Esophagus muscularis mucosa (tissue), 4 donors: ENCODE measurements around the gene MRLN. TPM values are rescaled to one million over a fixed set of nuclear protein-coding genes. Genes with fewer than 3 reads are reported as not detected.
"Not testable (repeated sequence)": the region's sequence is repeated elsewhere in the genome, so short reads cannot be mapped to it uniquely, and the experiment has no call there.

Source experiments
- DNase-seq: peaks from one replicate; pipeline ENCODE4 v3.0.0-alpha.2; 2017; ENCODE audit errors: extremely low spot score
- H3K27ac ChIP-seq, 4 donors: fragments of 200-600 bp; sonication (generic); replicated peaks in 1 of 4; 1 replicate in 3 of 4; 2 replicates in 1 of 4; pipeline ENCODE4 v1.5.1; 2016 to 2019; ENCODE audit warnings: mild to moderate bottlenecking in 1 of 4
- H3K27me3 ChIP-seq, 4 donors: fragments of 200-600 bp; sonication (generic); one replicate each; pipeline versions ENCODE4 v1.5.1 to v1.6.0; 2016 to 2019
- H3K36me3 ChIP-seq, 4 donors: fragments of 200-600 bp; sonication (generic); one replicate each; pipeline ENCODE4 v1.5.1; 2016 to 2019
- H3K4me1 ChIP-seq, 4 donors: fragments of 200-600 bp; sonication (generic); one replicate each; pipeline ENCODE4 v1.5.1; 2016 to 2019
- H3K4me3 ChIP-seq, 4 donors: fragments of 200-600 bp; sonication (generic); 1 replicate in 2 of 4; 2 replicates in 2 of 4; pipeline ENCODE4 v1.5.1; 2016 to 2019; ENCODE audit warnings: mild to moderate bottlenecking in 4 of 4, moderate library complexity in 1 of 4
- H3K9me3 ChIP-seq, 4 donors: fragments of 200-600 bp; sonication (generic); 1 replicate in 3 of 4; 2 replicates in 1 of 4; pipeline ENCODE4 v1.5.1; 2016 to 2019
- EP300 ChIP-seq: sonication (generic); formaldehyde crosslinking; IDR thresholded peaks from one replicate; pipeline ENCODE4 v1.6.1; 2017; ENCODE audit warnings: antibody characterized with exemption
- POLR2A ChIP-seq: fragments of 450-650 bp; IDR thresholded peaks from one replicate; pipeline ENCODE4 v1.6.1; 2017; ENCODE audit warnings: antibody characterized with exemption, moderate library complexity, mild to moderate bottlenecking, low read depth
- POLR2AphosphoS5 ChIP-seq, 2 donors: sonication (generic); formaldehyde crosslinking; IDR thresholded peaks; one replicate each; pipeline ENCODE4 v1.6.1; 2017; ENCODE audit warnings: antibody characterized with exemption in 2 of 2
- WGBS: methylation state at CpG from one replicate; pipeline ENCODE4 v1.1.5; 2018; 5-methylcytosine and 5-hydroxymethylcytosine counted together
- intact Hi-C: fragments of 100-400 bp; cut with DNase I; formaldehyde crosslinking; loops from one replicate; pipeline ENCODE4 v1.15.1; 2023
- total RNA-seq, 4 donors: library from RNA; depleted of rRNA; stranded (reverse); fragments of >200 nt; gene quantifications; one replicate each; pipeline versions ENCODE4 v1.1.0 to v1.2.1, GENCODE V29; 2016
- TF ChIP-seq, protein P1 (sequence below), 3 experiments: fragments of 200-600 bp in 2 of 3; fragments of 450-650 bp in 1 of 3; sonication (generic) in 2 of 3; IDR thresholded peaks; one replicate each; pipeline ENCODE4 v1.5.1; 2017 to 2019; ENCODE audit warnings: antibody characterized with exemption in 3 of 3, mild to moderate bottlenecking in 2 of 3, moderate library complexity in 1 of 3

Gene MRLN
- total RNA-seq, 4 donors from 2014 or later = not detected

DNA sequence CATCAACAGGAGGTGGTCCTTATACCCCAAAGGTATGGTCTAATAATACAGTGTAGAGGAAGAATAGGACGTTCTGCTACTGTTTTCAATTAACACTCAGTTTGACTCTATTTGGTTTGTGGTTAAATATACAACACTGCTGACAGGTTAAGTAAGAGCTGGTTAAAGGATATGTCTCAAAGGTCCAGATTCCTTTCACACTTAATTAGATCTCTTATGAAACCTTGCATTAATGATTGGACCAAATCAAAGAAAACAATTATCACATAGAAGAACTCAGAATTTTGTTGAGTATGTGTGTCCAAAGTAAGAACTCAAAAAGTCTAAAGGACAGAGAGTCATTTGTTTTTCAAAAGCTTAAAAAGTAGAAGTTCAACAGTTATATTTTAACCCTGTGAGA lies 18.0 kb downstream of the MRLN start:
- H3K9me3 ChIP-seq = no peaks in the 10 kb centered on the region
- WGBS = 63% methylated on average over 1 of the region's 1 CpG
- intact Hi-C loops = no loop called here

DNA sequence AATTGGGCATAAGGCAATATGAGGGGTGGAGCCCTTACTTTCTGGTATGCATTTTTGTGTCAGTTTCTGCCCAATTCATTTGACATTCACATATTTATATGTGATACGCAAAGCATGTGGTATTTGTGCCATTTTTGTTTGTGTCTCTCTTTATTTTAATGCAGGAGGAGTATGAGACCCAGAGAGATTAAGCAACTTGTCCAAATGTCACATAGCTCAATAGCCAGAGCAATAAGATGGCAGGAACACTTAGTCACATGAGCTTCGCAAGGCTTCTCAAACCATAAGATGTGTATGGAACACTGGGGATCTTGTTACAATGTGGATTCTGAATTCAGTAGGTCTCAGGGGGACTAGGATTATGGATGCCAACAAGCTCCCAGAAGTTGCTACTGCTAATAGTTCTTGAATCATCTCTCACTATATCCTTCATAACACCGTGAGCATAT lies 19.2 kb downstream of the MRLN start:
- Histone ChIP-seq H3K27ac (no peak overlapping the region), H3K9me3 (no peaks in the 10 kb centered on the region), H3K4me1 (no peaks in the 10 kb centered on the region), H3K4me3 (no peak overlapping the region), H3K36me3 (no peaks in the 10 kb centered on the region), H3K27me3 (no peaks in the 10 kb centered on the region)
- intact Hi-C loops = no loop called here
- no peak for DNase-seq
- TF ChIP-seq EP300 (no peak), POLR2AphosphoS5 (IDR thresholded peaks at IDR 0.05) (no peak), POLR2A (no peak)
- TF ChIP-seq, protein P1, sequence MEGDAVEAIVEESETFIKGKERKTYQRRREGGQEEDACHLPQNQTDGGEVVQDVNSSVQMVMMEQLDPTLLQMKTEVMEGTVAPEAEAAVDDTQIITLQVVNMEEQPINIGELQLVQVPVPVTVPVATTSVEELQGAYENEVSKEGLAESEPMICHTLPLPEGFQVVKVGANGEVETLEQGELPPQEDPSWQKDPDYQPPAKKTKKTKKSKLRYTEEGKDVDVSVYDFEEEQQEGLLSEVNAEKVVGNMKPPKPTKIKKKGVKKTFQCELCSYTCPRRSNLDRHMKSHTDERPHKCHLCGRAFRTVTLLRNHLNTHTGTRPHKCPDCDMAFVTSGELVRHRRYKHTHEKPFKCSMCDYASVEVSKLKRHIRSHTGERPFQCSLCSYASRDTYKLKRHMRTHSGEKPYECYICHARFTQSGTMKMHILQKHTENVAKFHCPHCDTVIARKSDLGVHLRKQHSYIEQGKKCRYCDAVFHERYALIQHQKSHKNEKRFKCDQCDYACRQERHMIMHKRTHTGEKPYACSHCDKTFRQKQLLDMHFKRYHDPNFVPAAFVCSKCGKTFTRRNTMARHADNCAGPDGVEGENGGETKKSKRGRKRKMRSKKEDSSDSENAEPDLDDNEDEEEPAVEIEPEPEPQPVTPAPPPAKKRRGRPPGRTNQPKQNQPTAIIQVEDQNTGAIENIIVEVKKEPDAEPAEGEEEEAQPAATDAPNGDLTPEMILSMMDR (IDR thresholded peaks at IDR 0.05) = no peak
- WGBS = 64% methylated on average over 3 of the region's 3 CpGs

More for the DNA sequence above, 18.0 kb downstream of the MRLN start:
- TF ChIP-seq POLR2A = no peak
- TF ChIP-seq EP300 = no peak
- TF ChIP-seq, protein P1 (IDR thresholded peaks at IDR 0.05) = no peak
- no peak for TF ChIP-seq POLR2AphosphoS5 (IDR thresholded peaks at IDR 0.05)
- DNase-seq = no peak
- no peaks in the 10 kb centered on the region for H3K4me1 ChIP-seq
- no peaks in the 10 kb centered on the region for H3K27me3 ChIP-seq
- no peaks in the 10 kb centered on the region for H3K36me3 ChIP-seq
- H3K27ac ChIP-seq = no peak overlapping the region
- H3K4me3 ChIP-seq = no peak overlapping the region

DNA sequence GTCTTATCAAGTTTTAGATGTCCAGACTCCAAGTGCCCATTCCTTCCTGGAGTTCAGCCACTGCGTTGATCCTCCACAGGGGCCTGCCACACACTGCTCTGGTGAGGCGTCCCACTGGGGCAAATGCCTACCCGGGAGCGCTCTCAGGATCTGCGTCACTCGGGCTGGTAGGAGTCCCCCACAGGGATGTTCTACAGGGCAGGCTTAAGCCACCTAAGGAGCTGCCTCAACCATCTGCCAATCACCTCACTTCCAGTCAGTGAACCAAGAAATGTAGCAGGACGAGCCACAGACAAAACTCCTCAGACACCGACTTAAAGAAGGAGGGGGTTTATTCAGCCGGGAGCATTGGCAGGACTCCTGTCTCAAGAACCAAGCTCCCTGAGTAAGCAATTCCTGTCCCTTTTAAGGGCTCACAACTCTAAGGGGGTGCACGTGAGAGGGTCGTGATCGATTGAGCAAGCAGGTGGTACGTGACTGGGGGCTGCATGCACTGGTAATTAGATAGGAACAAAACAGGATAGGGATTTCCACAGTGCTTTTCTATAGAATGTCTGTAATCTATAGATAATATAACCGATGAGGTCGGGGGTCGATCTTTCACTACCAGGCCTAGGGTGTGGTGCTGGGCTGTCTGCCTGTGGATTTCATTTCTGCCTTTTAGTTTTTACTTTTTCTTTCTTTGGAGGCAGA lies 19.8 kb downstream of the MRLN start:
- DNase-seq, H3K27ac ChIP-seq, H3K4me3 ChIP-seq, intact Hi-C loops, H3K9me3 ChIP-seq, H3K36me3 ChIP-seq, H3K4me1 ChIP-seq, H3K27me3 ChIP-seq: not testable (repeated sequence)
- 97% methylated on average over 15 of the region's 16 CpGs for WGBS

DNA sequence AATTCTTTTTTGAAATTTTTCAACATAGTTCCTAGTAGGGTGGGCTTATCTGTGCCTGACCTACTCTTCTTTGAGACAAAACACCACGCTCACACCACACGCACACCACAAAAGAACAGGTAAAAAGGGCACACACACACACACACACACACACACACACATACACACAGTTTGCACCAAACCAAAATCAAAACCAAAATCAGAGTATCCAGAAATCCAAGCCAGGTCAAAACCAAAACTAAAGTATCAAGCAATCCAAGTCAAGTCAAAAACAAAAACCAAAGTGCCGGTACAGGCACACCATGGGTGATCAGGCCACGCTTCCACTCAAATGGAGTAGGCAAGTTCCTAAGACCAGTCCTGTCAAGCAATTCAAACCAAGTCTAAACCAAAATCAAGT lies 20.4 kb downstream of the MRLN start:
- WGBS = 94% methylated on average over 4 of the region's 4 CpGs
- H3K4me1 ChIP-seq, H3K4me3 ChIP-seq, H3K27me3 ChIP-seq, intact Hi-C loops, H3K9me3 ChIP-seq, DNase-seq, H3K27ac ChIP-seq, H3K36me3 ChIP-seq: not testable (repeated sequence)

DNA sequence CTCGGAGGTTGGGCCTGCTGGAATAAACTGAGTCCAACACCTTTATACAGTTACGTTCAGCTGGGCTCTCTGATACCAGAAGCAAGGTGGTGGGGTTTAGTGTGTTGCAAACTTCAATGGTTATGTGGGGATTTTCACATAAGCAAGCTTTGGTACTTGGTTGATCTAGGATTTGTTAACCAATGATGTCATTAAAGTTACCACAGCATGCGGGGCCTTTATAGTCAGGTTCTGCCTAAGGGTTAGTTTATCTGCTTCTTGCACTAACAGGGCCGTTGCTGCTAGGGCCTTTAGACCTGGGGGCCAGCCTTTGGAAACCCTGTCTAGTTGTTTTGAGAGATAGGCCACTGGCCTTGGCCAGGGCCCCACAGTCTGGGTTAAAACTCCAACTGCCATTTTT lies 24.1 kb downstream of the MRLN start:
- intact Hi-C loops, H3K9me3 ChIP-seq, H3K36me3 ChIP-seq, H3K27me3 ChIP-seq, H3K4me1 ChIP-seq, DNase-seq, H3K27ac ChIP-seq, H3K4me3 ChIP-seq: not testable (repeated sequence)
- 92% methylated on average over 4 of the region's 4 CpGs for WGBS

DNA sequence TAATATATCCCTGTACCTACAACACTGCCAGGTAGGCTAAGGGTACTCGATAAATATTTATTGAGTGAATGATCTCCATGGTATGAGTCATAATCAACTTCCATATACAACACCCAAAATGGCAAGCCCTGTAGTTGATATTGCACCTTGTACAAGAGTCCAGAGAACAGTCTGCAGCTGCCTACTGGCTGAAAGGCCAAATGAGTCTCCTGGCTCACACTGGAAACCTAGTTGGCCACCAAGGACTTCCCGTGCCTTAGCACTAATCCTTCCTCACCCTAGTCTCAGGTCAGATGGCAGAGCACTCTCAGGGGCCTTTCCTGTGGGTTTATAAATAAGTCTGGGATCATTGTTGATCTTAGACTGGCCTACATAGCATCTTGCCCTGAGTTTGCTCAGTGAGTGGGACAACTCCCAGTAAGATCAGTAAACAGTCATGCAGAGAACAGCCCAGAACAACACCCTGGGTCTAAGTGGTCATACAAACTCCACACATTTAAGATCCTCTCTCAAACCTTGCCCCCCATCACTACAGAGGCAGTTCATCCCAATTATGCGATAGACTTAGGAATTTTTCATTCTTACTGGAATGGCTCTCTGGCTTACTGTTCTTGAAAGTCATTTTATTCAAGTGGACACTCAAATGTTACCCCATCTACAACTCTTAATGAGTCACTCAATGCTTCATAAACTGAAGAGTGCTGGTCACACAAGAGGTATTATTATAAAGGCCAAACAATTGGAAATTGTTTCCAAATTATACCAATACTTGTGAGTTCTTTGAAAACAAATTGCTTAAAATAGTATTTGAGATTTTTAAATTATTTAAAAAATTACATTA lies 28.9 kb downstream of the MRLN start:
- Histone ChIP-seq H3K4me3 (no peak overlapping the region), H3K36me3 (no peaks in the 10 kb centered on the region), H3K9me3 (peaks cover 0 to 7% (median 2%) of the 10 kb centered on the region in 4 donors), H3K27me3 (no peaks in the 10 kb centered on the region), H3K27ac (no peak overlapping the region), H3K4me1 (no peaks in the 10 kb centered on the region)
- intact Hi-C loops = no loop called here
- 87% methylated on average over 3 of the region's 3 CpGs for WGBS
- TF ChIP-seq POLR2A (no peak), POLR2AphosphoS5 (IDR thresholded peaks at IDR 0.05) (no peak), EP300 (no peak)
- TF ChIP-seq, protein P1 (IDR thresholded peaks at IDR 0.05) = no peak
- no peak for DNase-seq
